ENCODE measurements around the gene DOCK11. TPM values are rescaled to one million over a fixed set of nuclear protein-coding genes. Genes with fewer than 3 reads are reported as not detected.

DOCK11 gene
- total and polyA plus RNA-seq, 2 of the 4 experiments (the other 2 are of a cell fraction): 3.9 to 13.1 TPM

GRCh38 chrX:118595501-118596042 lies 100.0 kb downstream of the DOCK11 start:
- Histone ChIP-seq H3K14ac (replicated peaks; ENCODE audit: low read depth, low read length) (no peak overlapping the region), H3K9ac (ENCODE audit: low read depth, low read length) (no peak overlapping the region), H3K4me3 (ENCODE audit: insufficient read depth, low read depth, low read length) (no peak overlapping the region), H3K56ac (ENCODE audit: extremely low read depth, insufficient read depth, low read length) (no peak overlapping the region), H3K4ac (ENCODE audit: low read depth, low read length) (no peak overlapping the region), H2BK20ac (ENCODE audit: low read depth, low read length) (no peak overlapping the region), H2AK9ac (replicated peaks; ENCODE audit: low read depth, low read length, poor library complexity) (no peak overlapping the region), H3K23ac (ENCODE audit: low read depth, low read length) (no peak overlapping the region), H2BK120ac (ENCODE audit: low read depth, low read length) (no peak overlapping the region), H3K36me3 (ENCODE audit: control insufficient read depth, insufficient read depth, low read length) (peaks cover 2% of the 10 kb centered on the region; the same call in 1 of the 2 replicates), H2AFZ (replicated peaks; ENCODE audit: low read length, poor library complexity) (no peak overlapping the region), H4K8ac (ENCODE audit: low read depth in 2 of 2, low read length in 2 of 2) (no peak overlapping the region), H4K20me1 (ENCODE audit: insufficient read depth, low read length) (no peaks in the 10 kb centered on the region), H2BK5ac (ENCODE audit: low read depth, low read length, poor library complexity, severe bottlenecking) (no peak overlapping the region), H3K27me3 (ENCODE audit: control insufficient read depth, insufficient read depth, low read length) (no peaks in the 10 kb centered on the region), H3K4me1 (ENCODE audit: control insufficient read depth, insufficient read depth, low read length) (no peaks in the 10 kb centered on the region), H3K18ac (ENCODE audit: low read depth, low read length) (no peak overlapping the region), H3K27ac (ENCODE audit: insufficient read depth, low read length) (no peak overlapping the region), H4K5ac (ENCODE audit: low read depth, low read length) (no peak overlapping the region), H3K4me2 (ENCODE audit: low read depth, low read length) (no peak overlapping the region), H3K79me1 (ENCODE audit: low read depth in 1 of 2, low read length in 2 of 2) (no peaks in the 10 kb centered on the region), H3K9me1 (ENCODE audit: insufficient read depth, low read length) (no peaks in the 10 kb centered on the region), H4K91ac (ENCODE audit: insufficient read depth, low read depth, low read length) (no peak overlapping the region), H3K9me3 (ENCODE audit: control insufficient read depth, insufficient read depth, low read length) (no peaks in the 10 kb centered on the region), H2BK15ac (ENCODE audit: low read depth, low read length) (no peak overlapping the region), H2AK5ac (ENCODE audit: low read depth, low read length) (no peak overlapping the region)
- BruUV-seq (replicated peaks): no TSS peak
- in situ Hi-C loops (cut with MboI; ENCODE audit: low sequenced_read_pairs) (no loop called here), dilution Hi-C loops (cut with HindIII; ENCODE audit: low sequenced_read_pairs, unreplicated experiment) (no loop called here), intact Hi-C loops (cut with micrococcal nuclease) (no loop called here)
- ATAC-seq (ENCODE audit: low read depth) (no peak), DNase-seq (no peak)
- POLR2A ChIA-PET (ENCODE audit: unreplicated experiment): no interaction called here
- TF ChIP-seq CHD1 (IDR thresholded peaks at IDR 0.05; ENCODE audit: low read depth, low read length) (no peak), RCOR1 (IDR thresholded peaks at IDR 0.05; ENCODE audit: insufficient replicate concordance, low read length) (no peak), MAZ (IDR thresholded peaks at IDR 0.05; ENCODE audit: borderline replicate concordance, low read depth, low read length) (no peak), RFX5 (IDR thresholded peaks at IDR 0.05; ENCODE audit: low read depth, low read length) (no peak), MXI1 (IDR thresholded peaks at IDR 0.05; ENCODE audit: borderline replicate concordance, low read depth, low read length) (no peak), SMC3 (IDR thresholded peaks at IDR 0.05; ENCODE audit: low read depth, low read length) (no peak), CTCF (conservative IDR thresholded peaks at IDR 0.05; ENCODE audit: low read depth, low read length) (no peak), ELK1 (IDR thresholded peaks at IDR 0.05; ENCODE audit: borderline replicate concordance, low read depth, low read length) (no peak), CEBPB (IDR thresholded peaks at IDR 0.05; ENCODE audit: low read depth, low read length) (no peak), RAD21 (IDR thresholded peaks at IDR 0.05; ENCODE audit: low read length) (no peak), BHLHE40 (IDR thresholded peaks at IDR 0.05; ENCODE audit: low read depth, low read length) (no peak), NFE2L2 (IDR thresholded peaks at IDR 0.05; ENCODE audit: low read depth, low read length) (no peak), MAFK (IDR thresholded peaks at IDR 0.05; ENCODE audit: low read depth, low read length) (no peak), FOS (IDR thresholded peaks at IDR 0.05; ENCODE audit: low read depth, low read length) (no peak), POLR2A (IDR thresholded peaks at IDR 0.05; ENCODE audit: low read depth, low read length) (no peak), USF2 (IDR thresholded peaks at IDR 0.05; ENCODE audit: low read depth, low read length) (no peak)
- WGBS, 2 experiments (ENCODE audit: extremely low coverage in 2 of 2, insufficient read length in 1 of 2): 40% methylated on average over 1 of the region's 7 CpGs; no CpG with 5 or more reads in 1 of the 2 experiments
- CTCF ChIA-PET: no interaction called here
